KMS-11 (cell line): ENCODE data around the gene GALNT10.

Experiments used
- H2AFZ ChIP-seq: fragments of 200-600 bp; sonication (generic); 2 replicates; pipeline ENCODE4 v1.6.1; 2016; ENCODE audit warnings: antibody characterized with exemption, mixed run types, low read depth
- H3K27ac ChIP-seq: fragments of 200-600 bp; sonication (generic); 2 replicates; pipeline ENCODE4 v1.6.1; 2016; ENCODE audit warnings: mild to moderate bottlenecking, mixed run types
- H3K27me3 ChIP-seq: fragments of 200-600 bp; sonication (generic); 2 replicates; pipeline ENCODE4 v1.6.1; 2017; ENCODE audit warnings: mild to moderate bottlenecking, low read depth, mixed run types, moderate library complexity; ENCODE audit not compliant: insufficient read depth
- H3K36me3 ChIP-seq: fragments of 200-600 bp; sonication (generic); 2 replicates; pipeline ENCODE4 v1.6.1; 2017; ENCODE audit warnings: mild to moderate bottlenecking, mixed run types; ENCODE audit not compliant: insufficient read depth
- H3K4me1 ChIP-seq: fragments of 200-600 bp; sonication (generic); 2 replicates; pipeline ENCODE4 v1.6.1; 2016; ENCODE audit warnings: mild to moderate bottlenecking, low read depth, mixed run types; ENCODE audit not compliant: poor library complexity, severe bottlenecking
- H3K4me2 ChIP-seq: fragments of 200-600 bp; sonication (generic); 2 replicates; pipeline ENCODE4 v1.7.0; 2016; ENCODE audit warnings: mild to moderate bottlenecking, mixed run types
- H3K4me3 ChIP-seq: fragments of 200-600 bp; sonication (generic); IDR thresholded peaks from 2 replicates; pipeline ENCODE4 v1.6.1; 2017; ENCODE audit warnings: low read depth, low read length, mixed read lengths; ENCODE audit not compliant: insufficient read depth
- H3K79me2 ChIP-seq: fragments of 200-600 bp; sonication (generic); 2 replicates; pipeline ENCODE4 v1.6.1; 2016; ENCODE audit warnings: low read depth, mixed run types; ENCODE audit not compliant: insufficient read depth
- H3K9ac ChIP-seq: fragments of 200-600 bp; sonication (generic); 2 replicates; pipeline ENCODE4 v1.6.1; 2016; ENCODE audit warnings: mild to moderate bottlenecking, mixed run types
- H4K20me1 ChIP-seq: fragments of 200-600 bp; sonication (generic); 2 replicates; pipeline ENCODE4 v1.6.1; 2016; ENCODE audit warnings: mild to moderate bottlenecking, mixed run types; ENCODE audit not compliant: insufficient read depth
- TF ChIP-seq, protein P1 (sequence below): fragments of 200-600 bp; sonication (generic); conservative IDR thresholded peaks from 2 replicates; pipeline ENCODE4 v1.6.1; 2017; ENCODE audit warnings: low read depth, mild to moderate bottlenecking, antibody characterized with exemption, low read length, moderate library complexity, mixed read lengths

Gene GALNT10

DNA sequence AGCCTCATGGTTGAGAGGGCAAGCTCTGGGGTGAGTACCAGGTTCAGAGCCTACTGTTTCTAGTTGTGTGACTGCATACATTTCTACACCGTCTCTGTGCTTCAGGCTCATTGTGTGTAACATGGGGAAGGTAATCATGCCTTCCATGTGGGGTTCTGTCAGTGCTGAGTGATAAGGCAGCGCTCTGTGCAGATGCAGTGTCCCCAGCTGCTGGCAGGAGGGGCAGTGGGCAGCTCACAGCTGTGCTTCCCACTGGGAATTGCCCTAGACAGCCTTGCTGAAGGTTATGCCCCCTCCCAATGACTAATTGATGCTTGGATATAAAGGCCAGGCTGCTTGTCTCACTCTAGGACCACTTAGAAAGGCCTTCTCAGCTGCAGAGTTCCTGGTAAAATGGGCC lies 133.5 kb downstream of the GALNT10 start:
- no peak overlapping the region for H2AFZ ChIP-seq

DNA sequence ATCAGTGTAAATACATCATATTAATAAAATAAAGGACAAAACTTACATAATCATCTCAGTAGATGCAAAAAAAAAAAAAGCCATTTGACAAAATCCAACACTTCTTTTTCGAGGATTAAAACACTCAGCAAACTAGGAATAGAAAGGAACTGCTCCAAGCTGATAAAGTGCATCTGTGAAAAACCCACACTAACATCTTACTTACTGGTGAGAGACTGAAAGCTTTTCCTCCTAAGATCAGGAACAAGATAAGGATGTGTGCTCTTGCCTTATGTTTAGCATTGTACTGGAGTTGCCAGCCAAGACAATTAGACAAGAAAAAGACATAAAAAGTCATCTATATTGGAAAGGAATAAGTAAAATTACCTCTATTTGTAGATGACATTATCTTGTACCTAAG lies 135.0 kb downstream of the GALNT10 start:
- H4K20me1 ChIP-seq = no peaks in the 10 kb centered on the region
- H3K79me2 ChIP-seq = no peaks in the 10 kb centered on the region
- H3K36me3 ChIP-seq = no peaks in the 10 kb centered on the region

More for the DNA sequence above, 133.5 kb downstream of the GALNT10 start:
- Histone ChIP-seq H3K27ac (no peak overlapping the region), H3K4me3 (no peak overlapping the region), H3K36me3 (no peaks in the 10 kb centered on the region), H3K9ac (no peak overlapping the region), H4K20me1 (no peaks in the 10 kb centered on the region), H3K4me1 (peaks cover under 1% of the 10 kb centered on the region), H3K4me2 (no peak overlapping the region), H3K27me3 (no peaks in the 10 kb centered on the region), H3K79me2 (no peaks in the 10 kb centered on the region)
- TF ChIP-seq, protein P1, sequence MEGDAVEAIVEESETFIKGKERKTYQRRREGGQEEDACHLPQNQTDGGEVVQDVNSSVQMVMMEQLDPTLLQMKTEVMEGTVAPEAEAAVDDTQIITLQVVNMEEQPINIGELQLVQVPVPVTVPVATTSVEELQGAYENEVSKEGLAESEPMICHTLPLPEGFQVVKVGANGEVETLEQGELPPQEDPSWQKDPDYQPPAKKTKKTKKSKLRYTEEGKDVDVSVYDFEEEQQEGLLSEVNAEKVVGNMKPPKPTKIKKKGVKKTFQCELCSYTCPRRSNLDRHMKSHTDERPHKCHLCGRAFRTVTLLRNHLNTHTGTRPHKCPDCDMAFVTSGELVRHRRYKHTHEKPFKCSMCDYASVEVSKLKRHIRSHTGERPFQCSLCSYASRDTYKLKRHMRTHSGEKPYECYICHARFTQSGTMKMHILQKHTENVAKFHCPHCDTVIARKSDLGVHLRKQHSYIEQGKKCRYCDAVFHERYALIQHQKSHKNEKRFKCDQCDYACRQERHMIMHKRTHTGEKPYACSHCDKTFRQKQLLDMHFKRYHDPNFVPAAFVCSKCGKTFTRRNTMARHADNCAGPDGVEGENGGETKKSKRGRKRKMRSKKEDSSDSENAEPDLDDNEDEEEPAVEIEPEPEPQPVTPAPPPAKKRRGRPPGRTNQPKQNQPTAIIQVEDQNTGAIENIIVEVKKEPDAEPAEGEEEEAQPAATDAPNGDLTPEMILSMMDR = no peak

DNA sequence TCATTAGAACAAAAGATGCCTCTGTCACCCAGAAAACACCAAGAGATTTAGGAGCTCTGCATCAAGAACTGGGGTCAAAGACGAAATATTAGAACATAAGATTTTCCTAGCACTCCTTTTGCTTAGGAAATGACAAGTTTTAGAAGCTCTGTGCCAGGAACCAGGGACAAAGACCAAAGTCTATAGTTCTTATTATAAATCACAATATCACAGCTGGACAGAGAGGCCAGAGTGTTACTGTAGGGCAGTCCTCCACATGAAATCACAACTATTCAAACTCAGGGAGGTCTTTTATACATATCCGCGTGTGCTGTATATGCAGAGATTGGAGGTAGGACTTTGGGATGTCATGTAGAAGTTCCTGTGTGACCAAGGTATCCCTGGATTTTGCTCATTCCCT lies 138.5 kb downstream of the GALNT10 start:
- no peak overlapping the region for H3K9ac ChIP-seq
- H4K20me1 ChIP-seq = no peaks in the 10 kb centered on the region
- no peaks in the 10 kb centered on the region for H3K79me2 ChIP-seq
- no peaks in the 10 kb centered on the region for H3K27me3 ChIP-seq
- H2AFZ ChIP-seq = no peak overlapping the region
- H3K4me3 ChIP-seq = no peak overlapping the region
- no peaks in the 10 kb centered on the region for H3K4me1 ChIP-seq
- TF ChIP-seq, protein P1 = no peak
- no peaks in the 10 kb centered on the region for H3K36me3 ChIP-seq
- H3K4me2 ChIP-seq = no peak overlapping the region
- H3K27ac ChIP-seq = no peak overlapping the region

More for the DNA sequence above, 135.0 kb downstream of the GALNT10 start:
- no peaks in the 10 kb centered on the region for H3K27me3 ChIP-seq
- no peaks in the 10 kb centered on the region for H3K4me1 ChIP-seq
- TF ChIP-seq, protein P1 = no peak
- no peak overlapping the region for H3K4me2 ChIP-seq
- no peak overlapping the region for H3K27ac ChIP-seq
- no peak overlapping the region for H2AFZ ChIP-seq
- no peak overlapping the region for H3K4me3 ChIP-seq
- no peak overlapping the region for H3K9ac ChIP-seq

DNA sequence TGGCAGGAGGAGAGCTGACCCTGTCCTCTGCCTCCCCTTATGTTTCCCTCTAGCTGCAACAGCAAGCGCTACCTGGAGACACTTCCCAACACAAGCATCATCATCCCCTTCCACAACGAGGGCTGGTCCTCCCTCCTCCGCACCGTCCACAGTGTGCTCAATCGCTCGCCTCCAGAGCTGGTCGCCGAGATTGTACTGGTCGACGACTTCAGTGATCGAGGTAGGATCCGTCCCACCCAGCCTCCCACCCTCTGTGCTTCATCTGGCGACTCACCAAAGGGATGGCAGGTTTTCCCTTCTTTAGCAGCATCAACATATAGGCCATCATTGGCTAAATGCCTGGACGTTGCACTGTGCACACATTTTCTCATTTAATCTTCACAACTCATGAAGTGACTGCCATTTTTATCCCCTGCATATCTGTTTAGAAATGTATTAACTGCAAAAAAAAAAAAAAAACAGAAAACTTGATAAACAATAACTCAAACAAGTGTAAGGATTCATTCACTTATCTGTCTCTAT lies 139.0 kb downstream of the GALNT10 start:
- Histone ChIP-seq H3K36me3 (no peaks in the 10 kb centered on the region), H2AFZ (no peak overlapping the region), H3K9ac (no peak overlapping the region), H3K79me2 (no peaks in the 10 kb centered on the region), H3K27ac (no peak overlapping the region), H3K4me2 (no peak overlapping the region), H3K4me3 (no peak overlapping the region), H3K27me3 (no peaks in the 10 kb centered on the region), H4K20me1 (no peaks in the 10 kb centered on the region), H3K4me1 (no peaks in the 10 kb centered on the region)
- TF ChIP-seq, protein P1 = no peak
